ENCODE results near the gene CEP78.
"Not testable (repeated sequence)": the region's sequence is repeated elsewhere in the genome, so short reads cannot be mapped to it uniquely, and the experiment has no call there.

The CEP78 gene

DNA sequence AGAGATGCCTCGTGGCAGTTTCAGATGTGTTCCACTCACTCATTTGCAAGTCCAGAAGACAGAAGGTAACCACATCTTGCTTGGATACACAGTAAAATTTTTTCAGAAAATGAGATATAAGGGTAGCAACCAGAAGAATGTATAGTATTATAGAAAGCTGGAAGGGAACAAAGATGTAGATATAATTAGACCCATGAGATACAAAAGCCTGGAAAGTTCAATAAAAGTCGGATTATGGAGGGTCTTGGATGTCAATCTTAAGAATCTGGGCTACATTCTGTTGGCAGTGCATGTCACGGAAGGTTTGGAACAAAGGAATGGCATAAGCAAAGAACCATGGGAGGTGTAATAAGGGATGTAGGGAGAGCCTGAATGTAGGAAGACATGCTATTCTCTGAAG is 5.1 kb upstream of the CEP78 start:
- Histone ChIP-seq H3K14ac (ENCODE audit: low read length) (no peak overlapping the region), H3K23ac (ENCODE audit: low read depth, low read length, poor library complexity) (no peak overlapping the region), H3K36me3 (replicated peaks in 1 of 2; ENCODE audit: control insufficient read depth in 2 of 2, insufficient read depth in 2 of 2, low read length in 2 of 2) (no peaks in the 10 kb centered on the region), H2BK15ac (ENCODE audit: low read length) (no peak overlapping the region), H3K18ac (ENCODE audit: low read length) (no peak overlapping the region), H4K91ac (ENCODE audit: low read depth, low read length, poor library complexity) (no peak overlapping the region), H2AK5ac (ENCODE audit: low read depth, low read length) (no peak overlapping the region), H3K4me3 (ENCODE audit: low read length in 2 of 2) (no peak overlapping the region), H3K79me1 (ENCODE audit: low read depth, low read length) (no peaks in the 10 kb centered on the region), H2BK120ac (ENCODE audit: low read depth, low read length) (no peak overlapping the region), H2AFZ (ENCODE audit: low read length) (no peak overlapping the region), H2BK12ac (ENCODE audit: low read length) (no peak overlapping the region), H3K9ac (ENCODE audit: low read depth, low read length, poor library complexity) (no peak overlapping the region), H2BK5ac (ENCODE audit: low read length) (no peak overlapping the region), H3K27ac (replicated peaks; ENCODE audit: low read length) (no peak overlapping the region), H4K8ac (ENCODE audit: low read depth, low read length) (no peak overlapping the region), H3K4me1 (ENCODE audit: control insufficient read depth in 2 of 2, insufficient read depth in 1 of 2, low read depth in 1 of 2, low read length in 2 of 2) (peaks cover 0 to 3% of the 10 kb centered on the region in 2 donors), H3K4ac (ENCODE audit: low read length) (no peak overlapping the region), H3K9me3 (replicated peaks in 1 of 2; ENCODE audit: control insufficient read depth in 2 of 2, insufficient read depth in 1 of 2, low read depth in 1 of 2, low read length in 2 of 2) (peaks cover 0 to 3% of the 10 kb centered on the region in 2 donors), H3K4me2 (ENCODE audit: insufficient read depth, low read length, poor library complexity, severe bottlenecking) (no peak overlapping the region), H3K27me3 (ENCODE audit: control insufficient read depth in 3 of 3, insufficient read depth in 3 of 3, low read depth in 1 of 3, low read length in 3 of 3) (no peaks in the 10 kb centered on the region)
- no CpG with 5 or more reads among the region's 3 CpGs for WGBS, 2 donors (ENCODE audit: extremely low coverage in 2 of 2, insufficient read length in 2 of 2, insufficient replicate concordance in 1 of 2)
- DNase-seq (ENCODE audit: low spot score), result no peak

DNA sequence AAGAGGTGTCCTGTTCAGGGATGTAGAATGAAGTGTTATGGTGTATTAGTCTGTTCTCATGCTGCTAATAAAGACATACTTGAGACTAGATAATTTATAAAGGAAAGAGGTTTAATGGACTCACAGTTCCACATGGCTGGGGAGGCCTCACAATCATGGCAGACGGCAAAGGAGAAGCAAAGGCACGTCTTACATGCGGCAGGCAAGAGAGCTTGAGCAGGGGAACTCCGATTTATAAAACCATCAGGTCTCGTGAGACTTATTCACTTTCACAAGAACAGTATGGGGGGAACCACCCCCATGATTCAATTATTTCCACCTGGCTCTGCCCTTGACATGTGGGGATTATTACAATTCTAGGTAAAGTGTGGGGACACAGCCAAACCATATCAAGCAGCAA is 3.4 kb upstream of the CEP78 start:
- not testable (repeated sequence) for DNase-seq (ENCODE audit: low spot score); H2AK5ac ChIP-seq (ENCODE audit: low read depth, low read length); H4K8ac ChIP-seq (ENCODE audit: low read depth, low read length); H3K4ac ChIP-seq (ENCODE audit: low read length); H3K9ac ChIP-seq (ENCODE audit: low read depth, low read length, poor library complexity); H3K14ac ChIP-seq (ENCODE audit: low read length); H2BK15ac ChIP-seq (ENCODE audit: low read length); H3K4me2 ChIP-seq (ENCODE audit: insufficient read depth, low read length, poor library complexity, severe bottlenecking); H2BK12ac ChIP-seq (ENCODE audit: low read length); H3K27ac ChIP-seq (replicated peaks; ENCODE audit: low read length); H3K4me1 ChIP-seq (ENCODE audit: control insufficient read depth in 2 of 2, insufficient read depth in 1 of 2, low read depth in 1 of 2, low read length in 2 of 2); H4K91ac ChIP-seq (ENCODE audit: low read depth, low read length, poor library complexity); H3K18ac ChIP-seq (ENCODE audit: low read length); H3K23ac ChIP-seq (ENCODE audit: low read depth, low read length, poor library complexity); H2AFZ ChIP-seq (ENCODE audit: low read length); H3K27me3 ChIP-seq (ENCODE audit: control insufficient read depth in 3 of 3, insufficient read depth in 3 of 3, low read depth in 1 of 3, low read length in 3 of 3); H2BK5ac ChIP-seq (ENCODE audit: low read length); H3K79me1 ChIP-seq (ENCODE audit: low read depth, low read length); H2BK120ac ChIP-seq (ENCODE audit: low read depth, low read length); H3K36me3 ChIP-seq (replicated peaks in 1 of 2; ENCODE audit: control insufficient read depth in 2 of 2, insufficient read depth in 2 of 2, low read length in 2 of 2); H3K9me3 ChIP-seq (replicated peaks in 1 of 2; ENCODE audit: control insufficient read depth in 2 of 2, insufficient read depth in 1 of 2, low read depth in 1 of 2, low read length in 2 of 2); H3K4me3 ChIP-seq (ENCODE audit: low read length in 2 of 2)
- WGBS, 2 donors (ENCODE audit: extremely low coverage in 2 of 2, insufficient read length in 2 of 2, insufficient replicate concordance in 1 of 2), result no CpG with 5 or more reads among the region's 5 CpGs

DNA sequence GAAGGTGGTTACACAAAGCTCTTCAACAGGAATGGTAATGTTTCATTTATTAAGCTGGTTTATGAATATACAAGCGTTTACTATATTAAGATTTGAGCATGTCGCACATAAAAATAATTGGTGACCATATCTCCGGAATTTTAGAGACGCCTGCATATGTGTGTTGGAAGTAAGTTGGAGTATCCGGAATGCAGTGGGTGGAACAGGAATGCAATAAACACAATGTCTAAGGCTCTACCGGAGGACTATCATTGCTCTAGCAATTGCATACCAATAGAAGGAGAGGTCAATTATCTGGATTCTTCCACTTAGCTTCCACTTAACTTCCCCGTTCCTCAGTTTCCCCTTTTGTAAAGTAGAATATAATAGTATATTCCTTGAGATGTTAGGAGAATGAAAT is 1.1 kb upstream of the CEP78 start:
- Histone ChIP-seq H2AFZ (ENCODE audit: low read length) (peak overlapping the region; percentile 100), H3K4me2 (ENCODE audit: insufficient read depth, low read length, poor library complexity, severe bottlenecking) (no peak overlapping the region), H3K27me3 (ENCODE audit: control insufficient read depth in 3 of 3, insufficient read depth in 3 of 3, low read depth in 1 of 3, low read length in 3 of 3) (no peaks in the 10 kb centered on the region), H3K9me3 (replicated peaks in 1 of 2; ENCODE audit: control insufficient read depth in 2 of 2, insufficient read depth in 1 of 2, low read depth in 1 of 2, low read length in 2 of 2) (peaks cover 0 to 3% of the 10 kb centered on the region in 2 donors), H2AK5ac (ENCODE audit: low read depth, low read length) (no peak overlapping the region), H4K8ac (ENCODE audit: low read depth, low read length) (no peak overlapping the region), H2BK15ac (ENCODE audit: low read length) (no peak overlapping the region), H3K4me3 (ENCODE audit: low read length in 2 of 2) (peak overlapping the region in 1 of 2 donors; percentile 82), H3K79me1 (ENCODE audit: low read depth, low read length) (no peaks in the 10 kb centered on the region), H3K4ac (ENCODE audit: low read length) (no peak overlapping the region), H3K36me3 (replicated peaks in 1 of 2; ENCODE audit: control insufficient read depth in 2 of 2, insufficient read depth in 2 of 2, low read length in 2 of 2) (peaks cover 0 to 20% of the 10 kb centered on the region in 2 donors), H2BK120ac (ENCODE audit: low read depth, low read length) (no peak overlapping the region), H3K27ac (replicated peaks; ENCODE audit: low read length) (no peak overlapping the region), H3K18ac (ENCODE audit: low read length) (no peak overlapping the region), H3K23ac (ENCODE audit: low read depth, low read length, poor library complexity) (no peak overlapping the region), H2BK5ac (ENCODE audit: low read length) (no peak overlapping the region), H2BK12ac (ENCODE audit: low read length) (no peak overlapping the region), H3K4me1 (ENCODE audit: control insufficient read depth in 2 of 2, insufficient read depth in 1 of 2, low read depth in 1 of 2, low read length in 2 of 2) (peaks cover 6 to 11% of the 10 kb centered on the region in 2 donors), H3K9ac (ENCODE audit: low read depth, low read length, poor library complexity) (no peak overlapping the region), H3K14ac (ENCODE audit: low read length) (no peak overlapping the region), H4K91ac (ENCODE audit: low read depth, low read length, poor library complexity) (no peak overlapping the region)
- no peak for DNase-seq (ENCODE audit: low spot score)
- no CpG with 5 or more reads among the region's 7 CpGs for WGBS, 2 donors (ENCODE audit: extremely low coverage in 2 of 2, insufficient read length in 2 of 2, insufficient replicate concordance in 1 of 2)

DNA sequence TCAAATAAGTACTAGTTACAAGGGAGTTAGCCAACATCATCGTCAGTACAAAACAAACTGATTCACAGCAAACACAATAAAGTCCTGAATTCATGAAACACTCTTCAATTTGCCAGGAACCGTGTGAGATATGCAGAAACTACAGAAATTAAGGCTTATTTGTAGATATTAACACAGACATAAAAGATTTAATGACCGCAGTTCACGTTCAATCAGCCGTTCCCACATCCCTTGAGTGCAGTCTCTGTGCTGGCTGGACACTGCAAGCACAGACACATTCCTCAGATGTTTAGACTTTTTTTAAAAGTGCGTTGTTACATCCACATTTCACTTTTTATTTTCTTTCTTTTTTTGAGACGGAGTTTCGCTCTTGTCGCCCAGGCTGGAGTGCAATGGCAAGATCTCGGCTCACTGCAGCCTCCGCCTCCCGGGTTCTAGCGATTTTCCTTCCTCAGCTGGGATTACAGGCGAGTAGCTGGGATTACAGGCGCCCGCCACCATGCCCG is 566 bp upstream of the CEP78 start:
- Histone ChIP-seq H3K23ac (ENCODE audit: low read depth, low read length, poor library complexity) (no peak overlapping the region), H2BK15ac (ENCODE audit: low read length) (no peak overlapping the region), H2AK5ac (ENCODE audit: low read depth, low read length) (no peak overlapping the region), H2AFZ (ENCODE audit: low read length) (peak overlapping the region; percentile 100), H3K36me3 (replicated peaks in 1 of 2; ENCODE audit: control insufficient read depth in 2 of 2, insufficient read depth in 2 of 2, low read length in 2 of 2) (peaks cover 2 to 25% of the 10 kb centered on the region in 2 donors), H4K8ac (ENCODE audit: low read depth, low read length) (no peak overlapping the region), H3K18ac (ENCODE audit: low read length) (no peak overlapping the region), H3K4ac (ENCODE audit: low read length) (no peak overlapping the region), H3K9me3 (replicated peaks in 1 of 2; ENCODE audit: control insufficient read depth in 2 of 2, insufficient read depth in 1 of 2, low read depth in 1 of 2, low read length in 2 of 2) (peaks cover 0 to 3% of the 10 kb centered on the region in 2 donors), H2BK12ac (ENCODE audit: low read length) (no peak overlapping the region), H3K9ac (ENCODE audit: low read depth, low read length, poor library complexity) (no peak overlapping the region), H3K79me1 (ENCODE audit: low read depth, low read length) (no peaks in the 10 kb centered on the region), H3K27ac (replicated peaks; ENCODE audit: low read length) (peak overlapping the region; percentile 78), H3K27me3 (ENCODE audit: control insufficient read depth in 3 of 3, insufficient read depth in 3 of 3, low read depth in 1 of 3, low read length in 3 of 3) (no peaks in the 10 kb centered on the region), H2BK5ac (ENCODE audit: low read length) (no peak overlapping the region), H2BK120ac (ENCODE audit: low read depth, low read length) (no peak overlapping the region), H3K4me1 (ENCODE audit: control insufficient read depth in 2 of 2, insufficient read depth in 1 of 2, low read depth in 1 of 2, low read length in 2 of 2) (peaks cover 6 to 11% of the 10 kb centered on the region in 2 donors), H4K91ac (ENCODE audit: low read depth, low read length, poor library complexity) (no peak overlapping the region), H3K14ac (ENCODE audit: low read length) (no peak overlapping the region), H3K4me2 (ENCODE audit: insufficient read depth, low read length, poor library complexity, severe bottlenecking) (peak overlapping the region; percentile 45), H3K4me3 (ENCODE audit: low read length in 2 of 2) (peak overlapping the region; percentile 82 to 94)
- DNase-seq (ENCODE audit: low spot score), result no peak
- no CpG with 5 or more reads among the region's 17 CpGs for WGBS, 2 donors (ENCODE audit: extremely low coverage in 2 of 2, insufficient read length in 2 of 2, insufficient replicate concordance in 1 of 2)
